GM23338 (cell line): ENCODE results near the gene NENF. TPM values are rescaled to one million over a fixed set of nuclear protein-coding genes. Genes with fewer than 3 reads are reported as not detected.

ENCODE experiments used
- ATAC-seq: fragments of 200-7000 bp; cut with Tn5 transposase; 3 replicates; pipeline ENCODE4 v1.9.1; 2020
- DNase-seq: peaks from one replicate; pipeline ENCODE4 v3.0.0-alpha.2; 2015; ENCODE audit warnings: low spot score
- H2AFZ ChIP-seq: fragments of 200-600 bp; sonication (generic); 2 replicates; pipeline ENCODE4 v1.8.0; 2016; ENCODE audit warnings: antibody characterized with exemption, mild to moderate bottlenecking, moderate library complexity
- H3F3A ChIP-seq: fragments of 200-600 bp; sonication (generic); replicated peaks from 2 replicates; pipeline ENCODE4 v1.8.0; 2017; ENCODE audit warnings: antibody characterized with exemption, mixed run types, low read depth
- H3K27ac ChIP-seq: fragments of 200-600 bp; sonication (generic); 2 replicates; pipeline ENCODE4 v1.6.1; 2016; ENCODE audit warnings: low read depth
- H3K27me3 ChIP-seq: fragments of 200-600 bp; sonication (generic); 2 replicates; pipeline ENCODE4 v1.8.0; 2016; ENCODE audit warnings: mild to moderate bottlenecking, mixed run types, moderate library complexity; ENCODE audit not compliant: insufficient read depth
- H3K36me3 ChIP-seq: fragments of 200-600 bp; sonication (generic); 2 replicates; pipeline ENCODE4 v1.8.0; 2016; ENCODE audit warnings: mild to moderate bottlenecking; ENCODE audit not compliant: insufficient read depth
- H3K4me1 ChIP-seq: fragments of 200-600 bp; sonication (generic); 2 replicates; pipeline ENCODE4 v1.8.0; 2016; ENCODE audit warnings: mild to moderate bottlenecking, moderate library complexity; ENCODE audit not compliant: insufficient read depth
- H3K4me2 ChIP-seq: fragments of 200-600 bp; sonication (generic); 2 replicates; pipeline ENCODE4 v1.7.1; 2017; ENCODE audit warnings: mixed run types
- H3K4me3 ChIP-seq: fragments of 200-600 bp; sonication (generic); 2 replicates; pipeline ENCODE4 v1.6.1; 2016; ENCODE audit warnings: mixed run types
- H3K79me2 ChIP-seq: fragments of 200-600 bp; sonication (generic); replicated peaks from 2 replicates; pipeline ENCODE4 v1.8.0; 2017; ENCODE audit warnings: mild to moderate bottlenecking; ENCODE audit not compliant: insufficient read depth
- H3K9me2 ChIP-seq: fragments of 200-600 bp; sonication (generic); 2 replicates; pipeline ENCODE4 v1.8.0; 2017; ENCODE audit not compliant: insufficient read depth
- H4K20me1 ChIP-seq: fragments of 200-600 bp; sonication (generic); replicated peaks from 2 replicates; pipeline ENCODE4 v1.8.0; 2017; ENCODE audit warnings: mild to moderate bottlenecking; ENCODE audit not compliant: insufficient read depth
- H3K27ac Mint-ChIP-seq: 2 replicates; pipeline ENCODE4 v1.8.0; 2020; ENCODE audit warnings: inconsistent platforms, mild to moderate bottlenecking, moderate library complexity, mixed read lengths
- H3K27me3 Mint-ChIP-seq: 3 replicates; pipeline ENCODE4 v1.8.0; 2022; ENCODE audit warnings: low read depth, mild to moderate bottlenecking, moderate library complexity, mixed read lengths, inconsistent platforms; ENCODE audit not compliant: insufficient read depth, poor library complexity
- H3K36me3 Mint-ChIP-seq: 3 replicates; pipeline ENCODE4 v1.8.0; 2021; ENCODE audit warnings: low read depth, mild to moderate bottlenecking, inconsistent platforms, moderate library complexity, mixed read lengths
- H3K4me1 Mint-ChIP-seq: 3 replicates; pipeline ENCODE4 v1.8.0; 2020; ENCODE audit warnings: mild to moderate bottlenecking, inconsistent platforms, mixed read lengths
- H3K4me3 Mint-ChIP-seq: 3 replicates; pipeline ENCODE4 v1.8.0; 2021; ENCODE audit warnings: moderate library complexity, mild to moderate bottlenecking, inconsistent platforms, mixed read lengths
- H3K9me3 Mint-ChIP-seq: 3 replicates; pipeline ENCODE4 v1.8.0; 2020; ENCODE audit warnings: moderate library complexity, mild to moderate bottlenecking, inconsistent platforms, mixed read lengths
- CREB1 ChIP-seq: fragments of 250-450 bp; sonication (Bioruptor Pico); IDR thresholded peaks from 2 replicates; pipeline ENCODE4 v1.5.0; 2020; ENCODE audit warnings: low read depth, mild to moderate bottlenecking, moderate library complexity
- EZH2 ChIP-seq: fragments of 200-600 bp; sonication (generic); IDR thresholded peaks from one replicate; pipeline ENCODE4 v1.8.0; 2017; ENCODE audit warnings: antibody characterized with exemption, mild to moderate bottlenecking, low read depth; ENCODE audit not compliant: unreplicated experiment
- JUNB ChIP-seq: IDR thresholded peaks from one replicate; pipeline ENCODE4 v1.6.1; 2016; ENCODE audit warnings: antibody characterized with exemption; ENCODE audit not compliant: unreplicated experiment
- NANOG ChIP-seq: IDR thresholded peaks from 2 replicates; pipeline ENCODE4 v1.6.1; 2016; ENCODE audit warnings: antibody characterized with exemption, borderline replicate concordance
- STAT1 ChIP-seq: IDR thresholded peaks from one replicate; pipeline ENCODE4 v1.6.1; 2016; ENCODE audit warnings: antibody characterized with exemption; ENCODE audit not compliant: unreplicated experiment
- ZNF114 ChIP-seq: fragments of 250-450 bp; sonication (Bioruptor Pico); IDR thresholded peaks from 2 replicates; pipeline ENCODE4 v1.5.0; 2020; ENCODE audit warnings: mild to moderate bottlenecking, moderate library complexity
- ZNF331 ChIP-seq: fragments of 250-450 bp; sonication (Bioruptor Pico); IDR thresholded peaks from 2 replicates; pipeline ENCODE4 v1.5.0; 2020; ENCODE audit warnings: low read depth, mild to moderate bottlenecking, moderate library complexity
- polyA plus RNA-seq: library from polyadenylated mRNA; unstranded; fragments of >200 nt; fragmentation: Nextera tagmentation; extraction: Ambion mirVana; gene quantifications from 2 replicates; pipeline ENCODE4 v1.2.1, GENCODE V29; 2016
- total RNA-seq: library from RNA; depleted of rRNA; stranded (reverse); fragments of >200 nt; shearing (Covaris generic); gene quantifications from 2 replicates; pipeline ENCODE4 v1.2.3, GENCODE V29; 2014
- TF ChIP-seq, protein P1 (sequence below): IDR thresholded peaks from one replicate; pipeline ENCODE4 v1.6.1; 2018; ENCODE audit warnings: antibody characterized with exemption; ENCODE audit not compliant: unreplicated experiment
- TF ChIP-seq, protein P2 (sequence below): fragments of 250-450 bp; sonication (Bioruptor Pico); IDR thresholded peaks from 2 replicates; pipeline ENCODE4 v1.5.0; 2020; ENCODE audit warnings: mild to moderate bottlenecking, moderate library complexity
- TF ChIP-seq, protein P3 (sequence below): IDR thresholded peaks from 2 replicates; pipeline ENCODE4 v1.6.1; 2016; ENCODE audit warnings: antibody characterized with exemption

Gene NENF
- total and polyA plus RNA-seq, 2 experiments from 2014 or later = 27.6 to 60.7 TPM

DNA sequence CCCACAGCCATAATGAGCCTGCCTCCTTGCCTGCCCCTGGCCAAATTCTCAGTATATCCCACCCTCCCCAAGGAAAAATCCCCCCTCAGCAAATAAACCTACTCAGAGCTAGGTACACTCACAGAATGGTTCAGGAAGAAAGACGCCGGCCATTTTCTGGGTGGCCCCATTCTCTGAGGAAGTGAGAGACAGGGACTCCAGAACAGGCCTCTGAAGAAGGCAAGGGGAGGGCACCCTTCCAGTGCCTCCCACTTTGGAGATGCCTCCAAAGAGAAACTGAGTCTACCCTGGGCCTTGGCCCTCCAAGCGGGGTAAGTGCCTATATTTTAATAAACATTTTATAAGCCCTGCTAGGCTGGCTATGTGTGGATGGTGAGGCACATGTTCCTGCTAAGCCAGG lies 20.3 kb upstream of the NENF start:
- Mint-ChIP-seq H3K36me3 (peaks cover 42% of the 10 kb centered on the region), H3K27me3 (peaks cover 13% of the 10 kb centered on the region), H3K4me3 (no peak overlapping the region), H3K9me3 (no peaks in the 10 kb centered on the region; the same call in 2 of the 3 replicates), H3K27ac (no peak overlapping the region), H3K4me1 (peaks cover 28% of the 10 kb centered on the region)
- peaks cover 5% of the 10 kb centered on the region for H3K27me3 ChIP-seq
- no peak for ATAC-seq
- H3K79me2 ChIP-seq = peaks cover 28% of the 10 kb centered on the region
- 0 out of 2 replicates have a peak, but pooled peaks cover 5% of the 10 kb centered on the region for H3F3A ChIP-seq
- no peak for DNase-seq
- no peaks in the 10 kb centered on the region for H3K9me2 ChIP-seq
- no peak overlapping the region for H3K27ac ChIP-seq
- no peak overlapping the region for H3K4me2 ChIP-seq
- H3K36me3 ChIP-seq = peaks cover 24% of the 10 kb centered on the region
- TF ChIP-seq, protein P1, sequence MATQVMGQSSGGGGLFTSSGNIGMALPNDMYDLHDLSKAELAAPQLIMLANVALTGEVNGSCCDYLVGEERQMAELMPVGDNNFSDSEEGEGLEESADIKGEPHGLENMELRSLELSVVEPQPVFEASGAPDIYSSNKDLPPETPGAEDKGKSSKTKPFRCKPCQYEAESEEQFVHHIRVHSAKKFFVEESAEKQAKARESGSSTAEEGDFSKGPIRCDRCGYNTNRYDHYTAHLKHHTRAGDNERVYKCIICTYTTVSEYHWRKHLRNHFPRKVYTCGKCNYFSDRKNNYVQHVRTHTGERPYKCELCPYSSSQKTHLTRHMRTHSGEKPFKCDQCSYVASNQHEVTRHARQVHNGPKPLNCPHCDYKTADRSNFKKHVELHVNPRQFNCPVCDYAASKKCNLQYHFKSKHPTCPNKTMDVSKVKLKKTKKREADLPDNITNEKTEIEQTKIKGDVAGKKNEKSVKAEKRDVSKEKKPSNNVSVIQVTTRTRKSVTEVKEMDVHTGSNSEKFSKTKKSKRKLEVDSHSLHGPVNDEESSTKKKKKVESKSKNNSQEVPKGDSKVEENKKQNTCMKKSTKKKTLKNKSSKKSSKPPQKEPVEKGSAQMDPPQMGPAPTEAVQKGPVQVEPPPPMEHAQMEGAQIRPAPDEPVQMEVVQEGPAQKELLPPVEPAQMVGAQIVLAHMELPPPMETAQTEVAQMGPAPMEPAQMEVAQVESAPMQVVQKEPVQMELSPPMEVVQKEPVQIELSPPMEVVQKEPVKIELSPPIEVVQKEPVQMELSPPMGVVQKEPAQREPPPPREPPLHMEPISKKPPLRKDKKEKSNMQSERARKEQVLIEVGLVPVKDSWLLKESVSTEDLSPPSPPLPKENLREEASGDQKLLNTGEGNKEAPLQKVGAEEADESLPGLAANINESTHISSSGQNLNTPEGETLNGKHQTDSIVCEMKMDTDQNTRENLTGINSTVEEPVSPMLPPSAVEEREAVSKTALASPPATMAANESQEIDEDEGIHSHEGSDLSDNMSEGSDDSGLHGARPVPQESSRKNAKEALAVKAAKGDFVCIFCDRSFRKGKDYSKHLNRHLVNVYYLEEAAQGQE = no peak
- TF ChIP-seq ZNF114 (no peak), JUNB (no peak), STAT1 (no peak), ZNF331 (no peak), CREB1 (CRISPR knock-in tag) (no peak), EZH2 (no peak), NANOG (no peak)
- TF ChIP-seq, protein P2, sequence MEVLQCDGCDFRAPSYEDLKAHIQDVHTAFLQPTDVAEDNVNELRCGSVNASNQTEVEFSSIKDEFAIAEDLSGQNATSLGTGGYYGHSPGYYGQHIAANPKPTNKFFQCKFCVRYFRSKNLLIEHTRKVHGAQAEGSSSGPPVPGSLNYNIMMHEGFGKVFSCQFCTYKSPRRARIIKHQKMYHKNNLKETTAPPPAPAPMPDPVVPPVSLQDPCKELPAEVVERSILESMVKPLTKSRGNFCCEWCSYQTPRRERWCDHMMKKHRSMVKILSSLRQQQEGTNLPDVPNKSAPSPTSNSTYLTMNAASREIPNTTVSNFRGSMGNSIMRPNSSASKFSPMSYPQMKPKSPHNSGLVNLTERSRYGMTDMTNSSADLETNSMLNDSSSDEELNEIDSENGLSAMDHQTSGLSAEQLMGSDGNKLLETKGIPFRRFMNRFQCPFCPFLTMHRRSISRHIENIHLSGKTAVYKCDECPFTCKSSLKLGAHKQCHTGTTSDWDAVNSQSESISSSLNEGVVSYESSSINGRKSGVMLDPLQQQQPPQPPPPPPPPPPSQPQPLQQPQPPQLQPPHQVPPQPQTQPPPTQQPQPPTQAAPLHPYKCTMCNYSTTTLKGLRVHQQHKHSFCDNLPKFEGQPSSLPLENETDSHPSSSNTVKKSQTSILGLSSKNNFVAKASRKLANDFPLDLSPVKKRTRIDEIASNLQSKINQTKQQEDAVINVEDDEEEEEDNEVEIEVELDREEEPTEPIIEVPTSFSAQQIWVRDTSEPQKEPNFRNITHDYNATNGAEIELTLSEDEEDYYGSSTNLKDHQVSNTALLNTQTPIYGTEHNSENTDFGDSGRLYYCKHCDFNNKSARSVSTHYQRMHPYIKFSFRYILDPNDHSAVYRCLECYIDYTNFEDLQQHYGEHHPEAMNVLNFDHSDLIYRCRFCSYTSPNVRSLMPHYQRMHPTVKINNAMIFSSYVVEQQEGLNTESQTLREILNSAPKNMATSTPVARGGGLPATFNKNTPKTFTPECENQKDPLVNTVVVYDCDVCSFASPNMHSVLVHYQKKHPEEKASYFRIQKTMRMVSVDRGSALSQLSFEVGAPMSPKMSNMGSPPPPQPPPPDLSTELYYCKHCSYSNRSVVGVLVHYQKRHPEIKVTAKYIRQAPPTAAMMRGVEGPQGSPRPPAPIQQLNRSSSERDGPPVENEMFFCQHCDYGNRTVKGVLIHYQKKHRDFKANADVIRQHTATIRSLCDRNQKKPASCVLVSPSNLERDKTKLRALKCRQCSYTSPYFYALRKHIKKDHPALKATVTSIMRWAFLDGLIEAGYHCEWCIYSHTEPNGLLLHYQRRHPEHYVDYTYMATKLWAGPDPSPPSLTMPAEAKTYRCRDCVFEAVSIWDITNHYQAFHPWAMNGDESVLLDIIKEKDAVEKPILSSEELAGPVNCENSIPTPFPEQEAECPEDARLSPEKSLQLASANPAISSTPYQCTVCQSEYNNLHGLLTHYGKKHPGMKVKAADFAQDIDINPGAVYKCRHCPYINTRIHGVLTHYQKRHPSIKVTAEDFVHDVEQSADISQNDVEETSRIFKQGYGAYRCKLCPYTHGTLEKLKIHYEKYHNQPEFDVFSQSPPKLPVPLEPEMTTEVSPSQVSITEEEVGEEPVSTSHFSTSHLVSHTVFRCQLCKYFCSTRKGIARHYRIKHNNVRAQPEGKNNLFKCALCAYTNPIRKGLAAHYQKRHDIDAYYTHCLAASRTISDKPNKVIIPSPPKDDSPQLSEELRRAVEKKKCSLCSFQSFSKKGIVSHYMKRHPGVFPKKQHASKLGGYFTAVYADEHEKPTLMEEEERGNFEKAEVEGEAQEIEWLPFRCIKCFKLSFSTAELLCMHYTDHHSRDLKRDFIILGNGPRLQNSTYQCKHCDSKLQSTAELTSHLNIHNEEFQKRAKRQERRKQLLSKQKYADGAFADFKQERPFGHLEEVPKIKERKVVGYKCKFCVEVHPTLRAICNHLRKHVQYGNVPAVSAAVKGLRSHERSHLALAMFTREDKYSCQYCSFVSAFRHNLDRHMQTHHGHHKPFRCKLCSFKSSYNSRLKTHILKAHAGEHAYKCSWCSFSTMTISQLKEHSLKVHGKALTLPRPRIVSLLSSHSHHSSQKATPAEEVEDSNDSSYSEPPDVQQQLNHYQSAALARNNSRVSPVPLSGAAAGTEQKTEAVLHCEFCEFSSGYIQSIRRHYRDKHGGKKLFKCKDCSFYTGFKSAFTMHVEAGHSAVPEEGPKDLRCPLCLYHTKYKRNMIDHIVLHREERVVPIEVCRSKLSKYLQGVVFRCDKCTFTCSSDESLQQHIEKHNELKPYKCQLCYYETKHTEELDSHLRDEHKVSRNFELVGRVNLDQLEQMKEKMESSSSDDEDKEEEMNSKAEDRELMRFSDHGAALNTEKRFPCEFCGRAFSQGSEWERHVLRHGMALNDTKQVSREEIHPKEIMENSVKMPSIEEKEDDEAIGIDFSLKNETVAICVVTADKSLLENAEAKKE (CRISPR knock-in tag) = no peak
- TF ChIP-seq, protein P3, sequence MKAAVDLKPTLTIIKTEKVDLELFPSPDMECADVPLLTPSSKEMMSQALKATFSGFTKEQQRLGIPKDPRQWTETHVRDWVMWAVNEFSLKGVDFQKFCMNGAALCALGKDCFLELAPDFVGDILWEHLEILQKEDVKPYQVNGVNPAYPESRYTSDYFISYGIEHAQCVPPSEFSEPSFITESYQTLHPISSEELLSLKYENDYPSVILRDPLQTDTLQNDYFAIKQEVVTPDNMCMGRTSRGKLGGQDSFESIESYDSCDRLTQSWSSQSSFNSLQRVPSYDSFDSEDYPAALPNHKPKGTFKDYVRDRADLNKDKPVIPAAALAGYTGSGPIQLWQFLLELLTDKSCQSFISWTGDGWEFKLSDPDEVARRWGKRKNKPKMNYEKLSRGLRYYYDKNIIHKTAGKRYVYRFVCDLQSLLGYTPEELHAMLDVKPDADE = no peak
- H2AFZ ChIP-seq = no peak overlapping the region
- no peak overlapping the region for H3K4me3 ChIP-seq
- H3K4me1 ChIP-seq = peaks cover 19% of the 10 kb centered on the region
- peaks cover 22% of the 10 kb centered on the region; the same call in 1 of the 2 replicates for H4K20me1 ChIP-seq
